ENCODE results near the gene KRTAP5-5.
"Not testable (repeated sequence)": the region's sequence is repeated elsewhere in the genome, so short reads cannot be mapped to it uniquely, and the experiment has no call there.

The KRTAP5-5 gene

DNA sequence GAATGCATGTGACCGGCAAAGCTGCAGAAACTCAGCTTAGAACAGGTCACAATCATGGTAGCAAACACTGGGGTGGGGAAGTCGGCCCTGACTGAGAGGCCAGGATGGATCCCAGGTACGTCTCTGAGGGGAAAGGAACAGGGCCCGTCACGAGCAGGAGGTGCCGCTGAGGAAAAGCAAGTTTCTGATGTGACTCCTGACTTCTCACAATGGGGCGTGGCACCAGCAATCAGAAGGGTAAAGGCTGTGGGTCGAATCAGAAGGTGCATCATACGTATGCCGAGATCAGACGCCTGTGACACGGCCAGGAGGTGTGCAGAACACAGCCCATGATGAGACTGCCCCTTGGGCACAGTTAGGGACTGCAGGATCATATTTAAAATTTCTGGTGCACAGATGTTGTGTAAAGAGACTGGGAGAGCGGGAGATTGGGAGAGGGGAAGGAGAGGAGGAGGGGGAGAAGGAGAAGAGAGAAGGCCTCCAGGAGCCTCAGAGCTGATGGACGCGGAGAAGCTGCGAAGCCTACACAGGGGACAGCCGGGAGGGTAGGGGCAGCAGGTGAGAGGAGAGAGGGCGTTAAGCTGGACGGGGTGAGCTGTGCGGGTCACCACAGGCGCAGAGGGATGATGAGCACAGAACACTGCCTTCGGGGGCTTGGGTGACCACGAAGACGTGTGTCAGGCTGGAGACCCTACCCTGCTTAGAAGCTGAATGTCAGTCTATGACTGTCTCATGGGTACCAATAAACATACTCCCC lies 30.7 kb downstream of the KRTAP5-5 start:
- DNase-seq, result no peak

DNA sequence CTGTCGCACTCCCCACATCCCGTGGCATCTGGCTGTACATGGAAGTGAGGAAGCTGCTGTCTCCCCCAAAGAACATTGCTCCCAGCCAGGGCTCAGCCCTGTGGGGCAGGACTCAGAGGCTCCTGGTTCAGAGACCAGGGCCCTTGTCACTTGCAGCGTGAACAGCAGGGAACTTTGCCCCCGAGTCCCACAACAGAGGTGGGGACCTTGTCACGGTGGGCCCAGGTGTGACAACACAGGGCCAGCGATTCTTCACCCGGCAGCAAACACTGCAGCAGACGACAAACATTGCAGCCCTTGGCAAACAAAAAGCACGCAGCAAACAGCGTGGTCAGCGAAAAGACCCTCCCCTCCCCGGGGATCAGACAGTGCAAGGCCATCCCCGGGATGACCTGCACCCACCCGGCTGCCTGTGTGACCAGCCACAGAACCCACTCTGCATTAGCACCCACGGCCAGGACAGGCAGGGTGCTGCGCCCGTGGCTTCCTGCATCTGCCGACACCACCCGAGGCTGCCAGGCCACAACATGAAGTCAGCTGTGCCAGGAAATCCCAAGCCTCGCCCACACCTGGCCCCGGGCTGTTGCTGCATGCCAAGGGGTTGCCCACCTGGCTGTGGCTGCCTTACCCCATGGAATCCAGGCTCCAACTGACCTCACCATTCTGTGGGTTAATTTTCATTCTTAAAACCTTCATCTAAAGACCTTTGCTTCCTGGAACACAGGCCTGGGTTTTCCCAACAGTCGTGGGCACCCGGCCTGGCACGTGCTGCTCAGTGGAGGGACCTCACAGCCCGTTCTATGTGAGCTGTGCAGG lies 32.1 kb downstream of the KRTAP5-5 start:
- not testable (repeated sequence) for DNase-seq

DNA sequence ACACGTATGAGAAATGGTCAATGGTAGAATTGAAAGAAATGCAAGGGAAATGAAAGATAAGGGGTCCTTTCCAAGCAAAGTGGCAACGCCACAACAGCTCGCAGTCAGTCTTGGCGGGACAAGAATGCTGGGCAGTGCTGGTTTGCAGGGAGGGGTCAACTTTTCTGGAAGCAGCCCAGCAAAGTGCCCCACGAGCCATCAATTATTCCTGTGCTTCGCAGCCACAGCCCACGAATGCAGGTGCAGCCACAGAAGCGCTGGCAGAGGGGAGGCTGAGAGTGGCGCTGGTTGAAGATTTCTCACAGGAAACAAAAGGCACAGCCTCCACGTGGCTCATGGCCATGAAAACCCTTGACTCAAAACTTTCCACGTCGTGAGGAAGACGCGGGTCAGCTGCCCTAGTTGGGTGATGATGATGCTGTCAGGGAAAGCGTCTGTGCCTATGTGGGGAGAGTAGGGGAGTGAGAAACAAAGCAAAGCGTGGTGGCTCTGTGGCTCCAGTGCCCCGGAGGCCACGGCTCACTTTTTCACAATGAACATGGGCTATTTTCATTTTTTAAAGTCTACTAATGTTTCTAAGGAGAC lies 33.2 kb downstream of the KRTAP5-5 start:
- not testable (repeated sequence) for DNase-seq

DNA sequence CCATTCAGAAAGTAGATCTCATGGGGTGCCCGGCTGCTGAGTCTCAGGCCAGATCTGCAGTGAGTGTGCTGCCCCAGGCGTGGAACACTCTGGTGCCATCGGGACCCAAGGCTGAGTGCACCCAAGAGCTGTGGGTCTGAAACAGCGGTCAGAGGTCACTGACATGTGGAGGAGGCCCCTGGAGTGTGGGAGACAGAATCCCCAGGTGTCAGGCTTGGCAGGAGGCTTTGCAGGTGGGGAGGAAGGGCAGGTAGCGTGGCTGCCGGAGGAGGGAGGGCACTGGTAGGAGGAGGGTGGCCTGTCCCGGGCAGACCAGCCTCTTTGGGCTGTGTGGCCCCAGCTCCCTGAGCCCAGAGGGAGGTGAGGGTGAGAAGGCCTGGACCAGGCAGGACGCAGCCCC lies 35.7 kb downstream of the KRTAP5-5 start:
- DNase-seq, result no peak

DNA sequence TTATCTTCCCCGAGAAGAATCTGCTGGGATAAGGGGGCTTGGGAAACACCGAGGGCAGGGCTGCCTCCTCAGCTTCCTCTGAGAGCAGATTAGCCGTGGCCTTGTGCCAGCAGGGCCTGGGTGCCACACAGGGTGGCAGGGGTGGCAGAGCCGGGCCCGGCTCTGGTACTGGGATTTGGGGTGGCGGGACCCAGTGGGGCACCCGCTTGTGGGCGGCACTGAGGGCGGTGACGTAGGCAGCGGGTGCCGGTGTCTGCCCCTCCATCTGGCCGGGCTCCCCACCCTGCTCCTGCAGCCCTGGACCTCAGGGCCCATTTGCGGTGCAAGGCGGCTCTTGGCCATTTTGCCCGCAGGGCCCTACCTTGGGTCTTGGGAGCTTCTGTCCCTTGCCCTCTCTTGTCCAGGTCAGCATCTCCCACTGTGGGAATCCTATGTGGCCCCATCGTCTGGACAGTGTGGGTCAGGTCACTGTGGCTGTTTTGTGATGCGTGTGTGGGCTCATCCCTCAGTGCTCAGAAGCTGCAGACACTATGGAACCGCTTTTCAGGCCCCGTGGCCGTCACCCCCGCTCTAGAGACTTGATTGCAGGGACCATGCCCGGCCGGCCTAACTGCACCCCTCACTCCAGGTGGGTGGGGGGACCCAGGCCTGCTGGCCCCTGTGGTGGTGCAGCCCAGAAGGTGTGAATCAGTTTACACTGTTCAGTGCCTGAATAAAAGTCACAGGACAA lies 37.7 kb downstream of the KRTAP5-5 start:
- DNase-seq, result no peak

DNA sequence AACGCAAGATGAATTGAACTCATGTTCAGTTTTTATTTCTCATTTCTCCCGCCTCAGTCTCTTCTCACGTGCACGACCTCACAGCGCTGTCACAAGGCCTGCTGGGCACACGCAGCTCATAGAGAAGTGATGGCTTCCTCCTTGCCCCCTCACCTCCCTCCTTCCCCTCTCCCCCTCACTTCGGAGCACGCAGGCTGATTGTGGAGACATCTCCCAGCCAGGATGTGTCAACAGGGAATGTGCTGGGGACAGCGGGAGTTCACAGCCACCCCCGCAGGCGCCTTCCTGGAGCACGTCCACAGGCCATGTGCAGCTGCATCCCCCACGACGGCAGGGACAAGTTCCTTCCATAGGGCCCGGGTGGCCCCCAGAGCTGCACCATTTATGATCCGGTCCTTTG lies 38.3 kb downstream of the KRTAP5-5 start:
- no peak for DNase-seq

DNA sequence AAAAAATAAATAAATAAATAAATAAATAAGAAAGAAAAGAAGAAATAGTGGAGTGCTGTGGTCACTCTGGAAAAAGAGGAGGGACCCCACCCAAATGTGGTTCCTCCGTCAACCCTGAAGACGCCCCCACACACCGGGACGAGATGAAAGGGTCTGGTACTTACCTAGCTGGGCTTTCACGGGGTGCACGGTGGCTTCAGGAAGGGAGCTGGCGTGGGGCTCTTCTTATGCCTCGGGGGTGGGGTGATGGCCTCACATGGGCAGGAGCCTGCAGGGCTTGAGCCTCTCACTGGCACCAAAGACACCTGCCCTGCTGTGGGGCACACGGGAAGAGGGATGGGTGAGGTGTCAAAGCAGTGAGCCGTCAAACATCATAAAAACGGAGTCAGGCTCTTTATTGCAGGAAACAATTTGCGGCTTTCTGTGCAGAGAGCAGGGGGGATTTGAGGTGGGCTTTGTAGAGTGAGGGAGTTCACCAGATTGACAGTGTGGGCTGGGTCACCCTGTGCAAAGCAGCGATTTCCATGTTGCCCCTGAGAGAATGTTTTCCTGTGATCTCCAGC lies 39.4 kb downstream of the KRTAP5-5 start:
- DNase-seq, result no peak

DNA sequence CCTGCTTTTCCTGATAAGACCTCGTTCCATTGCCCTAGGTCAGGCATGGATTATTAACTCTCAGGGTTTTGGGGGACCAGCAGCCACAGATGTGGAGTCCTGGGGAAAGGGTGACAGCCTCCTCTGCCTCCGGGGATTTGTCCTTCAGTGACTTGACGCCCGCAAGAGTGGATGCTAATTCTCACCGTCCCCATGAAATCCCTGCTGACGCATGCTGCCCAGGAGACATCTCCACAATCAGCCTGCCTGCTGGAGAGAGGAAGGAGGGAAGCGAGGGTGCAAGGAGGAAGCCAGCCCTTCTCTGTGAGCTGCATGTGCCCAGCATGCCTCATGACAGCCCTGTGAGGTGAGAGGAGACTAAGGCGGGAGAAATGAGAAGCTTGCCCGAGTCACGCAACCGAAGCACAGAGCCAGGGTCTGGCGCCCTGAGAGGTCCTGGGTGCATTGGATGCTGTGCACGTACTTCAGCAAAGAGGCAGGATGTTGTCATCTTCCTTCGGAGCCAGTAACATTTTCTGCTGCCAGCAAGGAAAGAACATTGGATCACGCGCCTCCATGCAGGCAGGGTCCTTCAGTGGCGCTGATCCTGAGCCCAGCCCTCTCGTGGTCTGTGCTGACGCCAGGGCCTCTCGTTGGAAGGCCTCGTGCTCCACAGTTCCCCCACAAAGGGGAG lies 40.1 kb downstream of the KRTAP5-5 start:
- peak; percentile 90 for DNase-seq

DNA sequence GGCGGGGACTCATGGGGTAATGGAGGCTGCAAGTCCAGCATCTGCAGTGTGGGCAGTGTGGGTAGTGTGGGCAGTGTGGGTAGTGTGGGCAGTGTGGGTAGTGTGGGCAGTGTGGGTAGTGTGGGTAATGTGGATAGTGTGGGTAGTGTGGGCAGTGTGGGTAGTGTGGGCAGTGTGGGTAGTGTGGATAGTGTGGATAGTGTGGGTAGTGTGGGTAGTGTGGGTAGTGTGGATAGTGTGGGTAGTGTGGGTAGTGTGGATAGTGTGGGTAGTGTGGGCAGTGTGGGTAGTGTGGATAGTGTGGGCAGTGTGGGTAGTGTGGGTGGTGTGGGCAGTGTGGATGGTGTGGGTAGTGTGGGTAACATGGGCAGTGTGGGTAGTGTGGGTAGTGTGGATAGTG lies 40.9 kb downstream of the KRTAP5-5 start:
- DNase-seq, result not testable (repeated sequence)

DNA sequence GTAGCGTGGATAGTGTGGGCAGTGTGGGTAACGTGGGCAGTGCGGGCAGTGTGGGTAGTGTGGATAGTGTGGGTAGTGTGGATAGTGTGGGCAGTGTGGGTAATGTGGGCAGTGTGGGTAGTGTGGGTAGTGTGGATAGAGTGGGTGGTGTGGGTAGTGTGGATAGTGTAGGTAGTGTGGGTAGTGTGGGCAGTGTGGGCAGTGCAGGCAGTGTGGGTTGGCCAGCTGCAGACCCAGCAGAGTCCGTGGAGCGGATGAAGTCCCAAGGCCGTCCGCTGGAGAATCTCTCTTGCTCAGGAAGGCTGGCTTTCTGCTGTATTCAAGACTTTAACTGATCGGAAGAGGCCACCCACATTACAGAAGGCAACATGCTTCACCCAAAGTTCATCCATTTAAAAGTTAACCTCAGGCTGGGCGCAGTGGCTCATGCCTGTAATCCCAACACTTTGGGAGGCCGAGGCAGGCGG lies 41.4 kb downstream of the KRTAP5-5 start:
- DNase-seq, result no peak

DNA sequence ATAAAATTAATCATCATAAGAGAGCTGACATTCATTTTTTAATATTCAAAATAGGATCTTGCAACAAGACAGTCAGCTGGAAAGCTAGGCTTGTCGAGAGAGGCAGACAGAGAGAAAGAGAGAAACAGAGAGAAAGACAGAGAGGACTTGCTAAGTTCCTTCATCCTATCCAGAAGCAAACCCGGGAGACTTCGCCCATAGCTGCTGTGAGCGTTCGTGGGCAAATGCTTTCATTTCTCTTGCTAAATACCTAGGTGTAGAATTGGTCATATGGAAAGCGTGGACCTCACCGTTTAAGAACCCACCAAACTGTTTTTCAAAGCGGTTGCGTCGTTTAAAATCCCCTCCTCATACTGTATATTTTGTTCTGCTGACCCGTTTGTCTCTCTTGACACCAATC lies 42.1 kb downstream of the KRTAP5-5 start:
- no peak for DNase-seq

DNA sequence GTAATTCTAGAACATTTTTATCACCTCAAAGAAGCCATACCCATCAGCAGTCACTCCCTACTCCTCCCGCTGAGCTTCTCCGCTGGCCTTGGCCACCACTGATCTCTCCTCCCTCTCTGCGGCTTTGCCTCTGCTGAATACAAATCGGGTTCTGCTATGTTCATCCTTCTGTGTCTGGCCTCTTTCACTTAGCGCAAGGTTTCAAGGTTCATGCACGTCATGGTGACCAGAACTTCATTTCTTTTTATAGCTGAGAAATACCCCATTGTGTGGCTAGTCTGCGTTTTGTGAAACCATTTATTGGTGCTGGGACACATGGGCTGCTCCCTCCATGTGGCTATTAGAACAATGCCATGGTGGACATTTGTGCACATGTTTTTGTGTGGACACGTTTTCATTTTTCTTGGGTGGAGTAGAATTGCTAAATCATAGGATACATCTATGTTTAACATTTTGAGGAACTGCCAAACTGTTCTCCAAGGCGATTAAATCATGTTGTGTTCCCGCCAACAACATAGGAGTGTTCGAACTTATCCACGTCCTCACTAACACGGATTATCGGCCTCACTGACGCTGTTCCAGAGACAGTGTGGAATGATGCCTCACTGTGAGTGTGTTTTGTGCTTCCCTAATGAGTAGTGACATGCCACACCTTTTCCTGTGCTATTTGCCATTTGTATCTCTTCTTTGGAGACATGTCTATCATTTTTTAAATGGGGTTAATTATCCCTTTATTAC lies 43.2 kb downstream of the KRTAP5-5 start:
- no peak for DNase-seq

DNA sequence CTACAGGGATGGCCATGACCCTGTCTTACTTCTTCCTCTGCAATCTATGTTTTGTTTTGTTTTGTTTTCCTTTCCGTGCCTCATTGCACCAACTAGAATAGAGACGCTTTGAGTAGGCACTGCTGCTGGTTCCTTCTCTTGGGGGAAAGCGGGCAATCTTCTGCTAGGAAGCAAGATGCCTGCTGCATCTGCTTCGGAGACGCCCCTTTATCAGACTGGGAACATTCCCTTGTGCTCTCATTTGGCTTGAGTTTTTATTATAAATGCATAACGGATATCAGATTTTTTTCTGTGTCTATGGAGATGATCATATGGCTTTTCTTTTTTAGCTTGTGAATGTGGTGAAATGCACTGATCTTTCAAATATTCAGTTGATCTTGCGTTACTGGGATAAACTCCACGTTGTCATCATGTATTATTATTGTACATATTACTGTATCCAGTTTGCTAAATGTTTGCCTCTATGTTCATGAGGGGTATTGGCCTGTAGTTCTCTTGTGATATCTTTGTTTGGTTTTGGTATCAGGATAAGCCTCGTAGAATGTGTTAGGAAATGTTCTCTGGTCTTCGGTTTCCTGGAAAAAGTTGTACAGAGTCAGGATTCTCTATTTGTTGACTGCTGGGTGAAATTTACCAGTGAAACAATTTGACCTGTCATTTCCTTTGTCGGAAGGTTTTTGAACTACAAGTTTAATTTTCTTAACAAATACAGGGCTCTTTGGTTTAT lies 44.0 kb downstream of the KRTAP5-5 start:
- DNase-seq, result no peak

DNA sequence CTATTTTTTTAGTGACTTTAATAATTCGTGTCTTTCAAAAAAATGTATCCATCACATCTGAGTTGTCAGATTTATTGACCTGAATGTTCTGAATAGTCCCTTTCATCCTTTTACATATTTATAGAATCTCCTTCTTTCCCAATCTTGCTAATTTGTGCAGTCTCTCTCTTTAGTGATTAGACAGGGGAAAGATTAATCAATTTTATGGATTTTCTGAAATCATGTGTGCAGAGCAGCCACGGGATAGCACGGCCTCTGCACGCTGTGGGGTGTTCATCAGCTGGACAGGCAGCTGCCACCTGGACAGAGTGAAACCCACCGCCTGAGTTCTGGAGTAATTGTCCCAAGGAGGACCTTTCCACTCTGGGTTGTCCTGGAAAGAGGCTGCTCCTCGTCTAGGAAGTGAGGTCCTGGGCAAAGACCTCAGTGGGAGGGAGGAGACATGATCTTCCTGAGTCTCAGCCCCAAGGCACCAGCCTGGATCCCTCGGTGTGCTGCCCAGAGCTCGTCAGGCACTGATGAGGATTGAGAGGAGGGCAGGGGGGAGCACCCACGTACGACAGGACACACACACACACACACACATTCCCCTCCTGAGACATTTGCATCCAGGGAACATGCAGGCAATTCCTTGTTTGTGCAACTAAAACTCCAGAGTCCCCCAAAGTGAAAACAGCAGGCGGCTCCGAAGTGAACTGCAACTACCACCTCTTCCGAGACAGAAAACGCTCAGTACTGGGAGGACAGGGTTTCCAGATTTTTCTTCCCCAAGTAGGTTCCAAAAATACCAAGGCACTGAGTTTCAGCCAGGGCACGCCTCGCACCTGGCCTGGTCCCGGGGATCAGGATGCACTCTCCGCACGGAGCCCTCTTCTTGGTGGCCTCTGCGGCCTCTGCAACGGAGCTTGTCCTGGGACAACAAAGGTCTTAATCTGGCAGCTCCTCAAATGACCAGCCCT lies 44.9 kb downstream of the KRTAP5-5 start:
- DNase-seq, result peak; percentile 56

DNA sequence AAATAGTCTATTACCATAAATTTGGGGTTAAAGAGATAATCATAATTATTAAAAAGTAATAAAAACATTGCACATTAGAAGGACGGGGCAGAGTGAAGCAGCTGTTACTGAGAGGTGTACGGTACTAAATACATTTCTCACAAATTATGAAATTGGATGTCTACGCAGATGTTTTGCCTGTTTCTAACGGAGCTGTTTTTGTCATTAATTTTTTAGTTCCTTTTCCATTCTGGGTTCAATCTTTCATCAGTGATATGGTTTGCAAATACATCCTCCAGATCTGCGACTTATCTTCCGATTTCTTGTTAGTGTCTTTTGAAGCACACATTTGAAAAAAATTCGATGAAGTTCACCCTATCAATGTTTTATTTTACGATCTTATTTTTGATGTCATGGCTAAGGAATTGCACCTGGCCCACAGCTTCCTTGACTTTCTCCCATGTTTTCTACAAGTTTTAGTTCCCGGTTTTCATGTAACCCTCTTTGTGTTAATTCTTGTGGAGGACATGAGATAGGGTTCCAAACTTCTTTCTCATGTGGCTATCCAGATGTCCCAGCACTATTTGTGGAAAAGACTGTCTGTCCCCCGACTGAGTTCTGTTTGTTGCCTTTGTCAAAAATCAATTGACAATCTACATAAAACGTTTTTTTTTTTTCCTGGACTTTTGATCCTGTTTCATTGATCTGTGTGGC lies 46.1 kb downstream of the KRTAP5-5 start:
- DNase-seq, result no peak

DNA sequence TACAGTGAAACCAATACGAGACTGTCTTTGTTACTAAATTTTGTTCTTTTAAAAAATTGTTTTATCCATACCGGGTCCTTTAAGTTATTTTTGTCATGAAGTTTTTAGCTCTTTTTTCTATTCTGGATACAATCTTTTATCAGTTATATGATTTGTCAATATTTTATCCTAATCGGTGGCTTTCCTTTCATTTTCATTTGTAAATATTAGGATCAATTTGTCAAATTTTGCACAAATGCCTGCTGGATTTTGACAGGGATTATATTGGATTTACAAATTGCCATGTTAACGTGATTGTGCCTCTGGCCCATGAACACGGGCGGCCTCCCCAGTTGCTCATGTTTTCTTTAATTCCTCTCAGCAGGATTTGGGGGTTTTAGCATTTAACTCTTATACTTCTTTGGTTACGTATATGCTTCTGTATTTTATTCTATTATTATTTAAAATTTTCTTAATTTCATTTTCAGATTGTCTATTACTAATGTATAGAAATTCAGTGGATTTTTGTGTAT lies 46.7 kb downstream of the KRTAP5-5 start:
- no peak for DNase-seq

DNA sequence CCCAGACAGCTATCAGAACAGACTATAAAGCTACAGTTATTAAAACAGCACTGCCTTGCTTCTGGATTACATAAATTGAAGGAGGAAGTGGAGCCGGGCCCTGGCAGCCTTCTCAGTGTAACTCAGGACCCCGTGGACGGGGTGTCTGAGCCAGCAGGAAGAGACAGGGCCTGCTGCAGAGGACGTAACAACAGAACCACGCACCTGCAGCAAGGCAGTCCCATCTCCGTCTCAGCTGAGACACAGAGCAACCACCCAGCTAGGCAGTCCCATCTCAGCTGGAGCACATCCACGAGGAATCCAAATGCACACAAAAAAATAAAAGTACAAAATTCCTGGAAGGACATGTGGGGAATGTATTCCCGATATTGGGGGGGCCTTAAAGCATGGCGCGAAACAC lies 50.3 kb downstream of the KRTAP5-5 start:
- no peak for DNase-seq

Data from left hindlimb (tissue), 1 donor.